ENCODE results near the gene MAP4K2. TPM values are rescaled to one million over a fixed set of nuclear protein-coding genes. Genes with fewer than 3 reads are reported as not detected.

The MAP4K2 gene
- total RNA-seq, 1 experiment from 2014 or later = 24.7 TPM

DNA sequence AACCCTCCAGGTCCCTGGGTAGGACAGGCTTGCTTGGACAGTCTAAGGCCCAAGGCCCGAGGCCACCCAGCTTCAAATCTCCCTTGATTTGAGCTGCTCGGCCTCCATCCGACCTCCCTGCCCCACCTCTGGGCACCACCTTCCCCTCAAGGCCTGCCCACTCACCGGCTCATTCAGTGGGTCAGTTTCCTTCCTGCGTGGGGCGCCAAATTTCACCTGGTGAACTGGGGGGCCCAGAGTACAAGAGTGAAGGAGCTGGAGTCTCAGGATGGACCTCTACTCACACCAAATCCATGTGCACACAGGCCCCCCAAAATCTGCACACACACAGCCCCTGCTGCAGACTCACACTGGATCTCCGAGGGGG is 3.8 kb downstream of the MAP4K2 start:
- H3K4me1 ChIP-seq (ENCODE audit: insufficient read depth, low read length) = no peaks in the 10 kb centered on the region
- no peak overlapping the region for H3K9ac ChIP-seq (ENCODE audit: extremely low read depth, insufficient read length, low read length)
- no CpG with 5 or more reads among the region's 7 CpGs for WGBS (ENCODE audit: extremely low coverage, insufficient read length, low lambda C conversion rate)
- Mint-ChIP-seq H3K4me3 (no peak overlapping the region), H3K36me3 (ENCODE audit: insufficient read depth in 1 of 3, low read depth in 3 of 3) (peaks cover 0 to 14% (median 11%) of the 10 kb centered on the region in 3 experiments; a peak in 6 of 7 replicates), H3K27ac (no peak overlapping the region), H3K27me3 (ENCODE audit: low read depth) (no peaks in the 10 kb centered on the region), H3K9me3 (no peaks in the 10 kb centered on the region), H3K4me1 (peaks cover 9 to 12% of the 10 kb centered on the region in 2 experiments)
- no peak overlapping the region for H2BK5ac ChIP-seq (ENCODE audit: insufficient read length, low read length)
- no peak overlapping the region for H3K4me2 ChIP-seq (ENCODE audit: insufficient read depth, insufficient read length, low read length)
- no peaks in the 10 kb centered on the region for H3K9me3 ChIP-seq (ENCODE audit: control insufficient read depth, low read depth, low read length)
- H2BK15ac ChIP-seq (ENCODE audit: low read depth, low read length) = no peak overlapping the region
- no peak overlapping the region for H2AFZ ChIP-seq (ENCODE audit: low read length)
- TF ChIP-seq, protein P1, sequence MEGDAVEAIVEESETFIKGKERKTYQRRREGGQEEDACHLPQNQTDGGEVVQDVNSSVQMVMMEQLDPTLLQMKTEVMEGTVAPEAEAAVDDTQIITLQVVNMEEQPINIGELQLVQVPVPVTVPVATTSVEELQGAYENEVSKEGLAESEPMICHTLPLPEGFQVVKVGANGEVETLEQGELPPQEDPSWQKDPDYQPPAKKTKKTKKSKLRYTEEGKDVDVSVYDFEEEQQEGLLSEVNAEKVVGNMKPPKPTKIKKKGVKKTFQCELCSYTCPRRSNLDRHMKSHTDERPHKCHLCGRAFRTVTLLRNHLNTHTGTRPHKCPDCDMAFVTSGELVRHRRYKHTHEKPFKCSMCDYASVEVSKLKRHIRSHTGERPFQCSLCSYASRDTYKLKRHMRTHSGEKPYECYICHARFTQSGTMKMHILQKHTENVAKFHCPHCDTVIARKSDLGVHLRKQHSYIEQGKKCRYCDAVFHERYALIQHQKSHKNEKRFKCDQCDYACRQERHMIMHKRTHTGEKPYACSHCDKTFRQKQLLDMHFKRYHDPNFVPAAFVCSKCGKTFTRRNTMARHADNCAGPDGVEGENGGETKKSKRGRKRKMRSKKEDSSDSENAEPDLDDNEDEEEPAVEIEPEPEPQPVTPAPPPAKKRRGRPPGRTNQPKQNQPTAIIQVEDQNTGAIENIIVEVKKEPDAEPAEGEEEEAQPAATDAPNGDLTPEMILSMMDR (conservative IDR thresholded peaks at IDR 0.05) = no peak
- no peak overlapping the region for H4K5ac ChIP-seq (ENCODE audit: insufficient read length, low read depth, low read length)
- no peaks in the 10 kb centered on the region for H3K79me2 ChIP-seq (ENCODE audit: insufficient read depth, low read length)
- no peak overlapping the region for H3K4ac ChIP-seq (ENCODE audit: low read depth, low read length)
- H3K27ac ChIP-seq (ENCODE audit: insufficient read length, low read depth, low read length) = no peak overlapping the region
- DNase-seq = no peak
- H4K8ac ChIP-seq (replicated peaks; ENCODE audit: insufficient read length, low read depth, low read length) = no peak overlapping the region
- no peak overlapping the region for H2BK20ac ChIP-seq (ENCODE audit: low read depth, low read length, poor library complexity, severe bottlenecking)
- H3K23me2 ChIP-seq (ENCODE audit: insufficient read length, low read depth, low read length, poor library complexity, severe bottlenecking) = peaks cover 8% of the 10 kb centered on the region
- no peak overlapping the region for H2BK12ac ChIP-seq (ENCODE audit: insufficient read length, low read depth, low read length)
- H4K91ac ChIP-seq (ENCODE audit: insufficient read length, low read depth, low read length) = no peak overlapping the region
- H3K27me3 ChIP-seq (ENCODE audit: insufficient read depth, low read length) = no peaks in the 10 kb centered on the region
- no peak overlapping the region for H2BK120ac ChIP-seq (ENCODE audit: low read depth, low read length, poor library complexity, severe bottlenecking)
- no peaks in the 10 kb centered on the region for H3K79me1 ChIP-seq (ENCODE audit: insufficient read depth, low read depth, low read length, poor library complexity, severe bottlenecking)
- H3T11ph ChIP-seq (ENCODE audit: low read length) = no peak overlapping the region
- no peaks in the 10 kb centered on the region for H4K20me1 ChIP-seq (ENCODE audit: control insufficient read depth, insufficient read depth, insufficient read length)
- H3K18ac ChIP-seq (ENCODE audit: insufficient read length, low read depth, low read length) = no peak overlapping the region
- H3K56ac ChIP-seq (ENCODE audit: insufficient read length, low read depth, low read length) = no peak overlapping the region
- H3K14ac ChIP-seq (ENCODE audit: insufficient read depth, low read length) = no peak overlapping the region
- H3K23ac ChIP-seq (ENCODE audit: insufficient read length, low read depth, low read length) = no peak overlapping the region
- no peak overlapping the region for H2AK5ac ChIP-seq (ENCODE audit: insufficient read length, low read length)

Measured in H9 (cell line).